HPDE6-E6E7 (cell line): ENCODE measurements around the gene TLX2.

ENCODE experiments used
- DNase-seq: peaks from one replicate; pipeline ENCODE4 v3.0.0; 2011; ENCODE audit warnings: missing footprints; ENCODE audit errors: extremely low spot score

The TLX2 gene

GRCh38 chr2:74511104-74511989, 2.9 kb upstream of the TLX2 start:
- DNase-seq = no peak

- no peak for DNase-seq
These were observed 1.3 kb upstream of the TLX2 start for GRCh38 chr2:74512744-74513604.

GRCh38 chr2:74513605-74514367, 464 bp upstream of the TLX2 start:
- DNase-seq = no peak

GRCh38 chr2:74515271-74515980, 1.2 kb downstream of the TLX2 start:
- DNase-seq = no peak

GRCh38 chr2:74515981-74516633, 1.9 kb downstream of the TLX2 start:
- no peak for DNase-seq

GRCh38 chr2:74516650-74517049, 2.4 kb downstream of the TLX2 start:
- DNase-seq = no peak

GRCh38 chr2:74522516-74522915, 8.3 kb downstream of the TLX2 start:
- no peak for DNase-seq

GRCh38 chr2:74524005-74524404, 9.8 kb downstream of the TLX2 start:
- no peak for DNase-seq

GRCh38 chr2:74524955-74525716, 10.9 kb downstream of the TLX2 start:
- DNase-seq = no peak

- DNase-seq = peak; percentile 87
These were observed 11.7 kb downstream of the TLX2 start, which contains the start of gene DQX1 for GRCh38 chr2:74525717-74526648. Gene DQX1 (minus strand): TSS chr2:74526231. CDS start chr2:74525729, 502 bp downstream.

- no peak for DNase-seq
These were observed 12.5 kb downstream of the TLX2 start for GRCh38 chr2:74526649-74527230.

- no peak for DNase-seq
These were observed 13.5 kb downstream of the TLX2 start for GRCh38 chr2:74527741-74528140.

GRCh38 chr2:74528600-74529356, 14.5 kb downstream of the TLX2 start:
- no peak for DNase-seq

GRCh38 chr2:74529357-74530238, 15.3 kb downstream of the TLX2 start, which contains the start of the genes AUP1 and HTRA2:
Gene AUP1 (minus strand): TSS chr2:74529706. CDS start chr2:74529629, 77 bp downstream.
Gene HTRA2 (plus strand): TSS chr2:74529933. CDS start chr2:74530007, 74 bp downstream.
- peak; percentile 99 for DNase-seq

GRCh38 chr2:74530239-74531187, 16.3 kb downstream of the TLX2 start:
- no peak for DNase-seq
